Spleen (tissue), 7 donors: Measurements from ENCODE around the gene CD37.

Experiments
- CTCF ChIP-seq, 11 experiments: fragments of 200-600 bp in 7 of 11; fragments of 450-650 bp in 4 of 11; sonication (generic) in 4 of 11; IDR thresholded peaks in 8 of 11; conservative IDR thresholded peaks in 3 of 11; 1 replicate in 7 of 11; 2 replicates in 4 of 11; pipeline versions ENCODE4 v1.4.0 to v1.8.0; 2016 to 2021; ENCODE audit warnings: antibody characterized with exemption in 11 of 11, inconsistent platforms in 4 of 11, mild to moderate bottlenecking in 1 of 11
- POLR2A ChIP-seq, 3 donors: fragments of 450-650 bp; IDR thresholded peaks; one replicate each; pipeline ENCODE4 v1.5.1; 2017; ENCODE audit warnings: antibody characterized with exemption in 3 of 3, mild to moderate bottlenecking in 1 of 3
- donor health status: DM: no; HTN: no; CAD: no; lungs with moderate emphysema.
- donor health status: DM: no; HTN: no; CAD: no.
- donor health status: DM: no; HTN: no; CAD: no.

GRCh38 chr19:49343123-49343522, 7.9 kb downstream of the CD37 start:
- TF ChIP-seq CTCF (IDR thresholded peaks at IDR 0.05 in 8 of 11, conservative IDR thresholded peaks at IDR 0.05 in 3 of 11) (no peak), POLR2A (IDR thresholded peaks at IDR 0.05) (no peak)
